Erythroblast (primary cell): ENCODE data around the gene LMBR1.

Experiments used
- DNase-seq, 2 experiments: peaks; one replicate each; lab custom pipeline; 2025; lab: John Stamatoyannopoulos, UW
- GATA1 ChIP-seq: IDR thresholded peaks from 2 replicates; pipeline ENCODE4 v1.6.1; 2011; ENCODE audit warnings: low read depth, mild to moderate bottlenecking, control low read depth, low read length, moderate library complexity
- POLR2A ChIP-seq: IDR thresholded peaks from 2 replicates; pipeline ENCODE4 v1.6.1; 2011; ENCODE audit warnings: mild to moderate bottlenecking, low read length

LMBR1 gene

DNA sequence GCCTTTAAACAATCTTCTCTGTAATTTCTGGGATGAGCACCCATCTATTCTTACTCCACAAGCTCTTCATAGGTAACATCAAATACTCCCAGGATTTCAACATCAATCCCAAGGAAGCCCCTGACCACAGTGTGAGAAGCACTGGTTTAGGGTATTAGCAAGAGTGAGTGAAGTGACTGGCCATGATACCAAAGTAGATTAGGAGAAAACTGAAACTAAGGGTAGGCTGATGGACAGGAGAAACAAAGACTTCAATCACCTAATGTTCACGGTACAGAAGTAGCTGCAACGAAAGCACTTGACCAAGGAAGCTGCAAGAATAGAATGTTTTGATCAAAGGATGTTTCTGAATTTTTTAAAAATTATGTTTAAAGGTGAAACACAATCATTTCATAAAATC is 49.8 kb downstream of the LMBR1 start:
- no peak for TF ChIP-seq GATA1
- no peak for TF ChIP-seq POLR2A
- DNase-seq = peak; percentile 19 to 22

DNA sequence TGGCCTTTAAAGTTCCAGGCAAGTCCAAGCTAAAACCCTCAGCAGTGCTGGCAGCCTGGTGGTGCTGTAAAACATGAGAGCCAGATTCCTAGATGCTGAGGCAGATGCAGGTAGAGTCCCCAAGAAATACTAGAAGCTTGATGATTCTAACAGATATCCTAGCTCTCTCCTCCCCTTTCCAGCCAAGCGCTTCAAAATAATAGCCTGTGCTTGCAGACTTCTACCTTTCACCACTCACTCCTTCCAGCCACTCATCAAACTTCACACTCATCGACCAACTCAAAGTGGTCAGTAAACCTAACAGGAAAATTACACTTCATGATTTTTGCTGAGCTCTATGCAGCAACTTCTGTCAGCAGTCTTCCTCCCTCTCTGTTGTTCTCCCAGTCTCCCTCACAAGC is 50.2 kb downstream of the LMBR1 start:
- DNase-seq = peak; percentile 21 to 44
- no peak for TF ChIP-seq POLR2A
- no peak for TF ChIP-seq GATA1

DNA sequence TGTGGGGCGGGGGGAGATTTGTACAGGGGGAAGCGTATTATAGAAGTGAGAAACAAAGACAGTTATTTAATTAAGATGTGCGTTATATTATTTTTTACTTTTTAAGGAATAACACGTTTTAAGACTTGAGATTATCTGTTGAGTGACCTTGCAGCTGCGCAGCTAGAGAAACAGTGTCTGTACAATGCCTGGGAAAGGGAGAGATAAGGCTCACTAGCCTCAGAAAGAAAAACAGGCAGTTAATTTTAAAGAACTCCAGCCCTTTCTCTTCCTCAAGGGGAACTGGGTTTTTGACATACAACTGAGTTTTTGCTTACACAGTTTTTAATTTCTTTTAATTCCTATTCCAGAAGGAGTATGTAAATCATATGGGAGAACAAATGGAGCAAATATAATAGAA is 50.7 kb downstream of the LMBR1 start:
- DNase-seq = peak; percentile 34 to 73
- TF ChIP-seq POLR2A = no peak
- TF ChIP-seq GATA1 = no peak

DNA sequence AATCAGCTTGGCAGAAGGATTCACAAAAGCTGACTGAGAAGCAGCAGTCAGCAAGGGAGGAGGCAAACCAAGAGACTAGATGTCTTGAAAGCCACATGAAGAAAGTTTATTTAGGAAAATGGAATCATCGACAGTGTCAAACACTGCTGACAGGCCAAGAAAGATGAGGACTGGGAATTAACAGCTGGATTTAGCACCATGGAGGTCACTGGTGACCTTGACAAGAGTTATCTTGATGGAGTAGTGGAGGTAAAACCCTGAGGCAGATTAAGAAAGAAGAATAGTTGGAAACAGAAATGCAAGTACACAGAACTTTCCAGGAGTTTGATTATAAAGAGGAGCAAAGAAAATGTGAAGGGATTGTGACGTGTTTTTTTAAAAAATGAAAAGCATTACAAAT is 51.5 kb downstream of the LMBR1 start:
- no peak for DNase-seq
- TF ChIP-seq GATA1 (no peak), POLR2A (no peak)

DNA sequence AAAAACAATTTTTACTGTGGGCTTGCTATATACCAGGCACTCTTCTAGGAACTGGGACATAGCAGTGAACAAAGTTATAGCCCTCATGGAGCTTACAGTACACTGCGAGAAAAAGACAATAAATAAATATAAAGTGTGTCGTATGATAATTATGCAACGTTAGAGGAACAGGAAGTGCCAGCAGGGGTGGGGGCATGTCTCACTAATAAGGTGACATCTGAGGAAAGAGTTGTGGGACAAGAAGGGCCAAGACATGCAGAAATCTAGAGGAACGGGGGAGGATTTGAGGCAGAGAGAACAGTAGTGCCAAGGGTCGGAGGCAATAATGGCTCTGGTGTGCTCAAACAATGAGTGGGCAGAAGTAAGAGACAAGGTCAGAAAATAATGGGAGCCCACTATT is 52.8 kb downstream of the LMBR1 start:
- no peak for DNase-seq
- no peak for TF ChIP-seq POLR2A
- no peak for TF ChIP-seq GATA1

DNA sequence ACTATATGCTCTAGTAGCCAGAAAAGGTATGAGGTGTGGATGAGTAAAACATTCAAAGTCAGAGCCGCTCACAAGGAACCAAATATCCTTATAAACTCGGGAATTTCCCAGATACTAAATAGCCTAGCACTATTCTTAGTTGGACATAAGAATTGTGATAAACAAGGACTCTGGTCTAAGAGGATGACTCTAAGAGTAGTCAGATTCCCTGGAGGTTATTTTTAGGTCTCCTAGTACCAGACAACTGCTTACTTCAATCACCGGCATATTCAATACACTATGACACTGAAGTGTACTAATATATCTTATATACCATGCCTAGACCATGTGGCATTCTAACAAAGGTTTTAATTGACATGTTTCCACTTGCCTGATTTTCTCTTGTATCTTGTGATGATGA is 56.5 kb downstream of the LMBR1 start:
- no peak for DNase-seq
- TF ChIP-seq POLR2A (no peak), GATA1 (no peak)

DNA sequence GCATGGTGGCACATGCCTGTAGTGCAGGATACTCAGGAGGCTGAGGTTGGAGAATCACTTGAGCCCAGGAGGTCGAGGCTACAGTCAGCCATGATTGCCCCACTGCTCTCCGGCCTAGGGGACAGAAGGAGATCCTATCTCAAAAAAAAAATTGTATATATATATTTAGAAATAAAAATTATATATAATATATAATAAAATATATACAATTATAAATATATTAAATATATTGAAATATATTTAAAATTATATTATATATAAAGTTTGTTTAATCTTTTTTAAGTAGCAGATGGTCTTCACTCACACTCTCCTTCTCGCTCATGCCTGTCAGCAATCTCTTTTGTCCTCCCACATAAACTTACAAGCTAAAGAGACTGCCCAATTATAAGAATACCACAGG is 58.5 kb downstream of the LMBR1 start:
- DNase-seq = no peak
- TF ChIP-seq POLR2A = no peak
- no peak for TF ChIP-seq GATA1

DNA sequence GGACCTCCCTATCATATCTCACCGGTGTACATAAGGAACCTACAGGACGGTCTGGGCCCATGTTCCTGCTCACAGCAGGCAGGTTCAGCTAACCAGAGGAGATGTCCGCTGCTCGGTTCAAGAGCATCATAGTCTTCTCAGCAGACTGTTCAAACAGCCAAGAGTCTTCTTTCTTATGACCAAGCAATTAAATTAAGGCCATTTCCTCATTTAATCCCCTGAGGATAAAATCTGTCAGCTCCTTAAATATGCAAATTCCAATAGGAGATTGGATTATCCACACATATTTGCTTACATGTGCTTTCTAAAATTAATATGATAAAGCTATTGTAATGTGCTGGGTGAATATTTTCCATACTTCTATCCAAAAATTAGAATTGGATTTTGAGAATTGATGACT is 59.7 kb downstream of the LMBR1 start:
- TF ChIP-seq GATA1 (no peak), POLR2A (no peak)
- no peak for DNase-seq

DNA sequence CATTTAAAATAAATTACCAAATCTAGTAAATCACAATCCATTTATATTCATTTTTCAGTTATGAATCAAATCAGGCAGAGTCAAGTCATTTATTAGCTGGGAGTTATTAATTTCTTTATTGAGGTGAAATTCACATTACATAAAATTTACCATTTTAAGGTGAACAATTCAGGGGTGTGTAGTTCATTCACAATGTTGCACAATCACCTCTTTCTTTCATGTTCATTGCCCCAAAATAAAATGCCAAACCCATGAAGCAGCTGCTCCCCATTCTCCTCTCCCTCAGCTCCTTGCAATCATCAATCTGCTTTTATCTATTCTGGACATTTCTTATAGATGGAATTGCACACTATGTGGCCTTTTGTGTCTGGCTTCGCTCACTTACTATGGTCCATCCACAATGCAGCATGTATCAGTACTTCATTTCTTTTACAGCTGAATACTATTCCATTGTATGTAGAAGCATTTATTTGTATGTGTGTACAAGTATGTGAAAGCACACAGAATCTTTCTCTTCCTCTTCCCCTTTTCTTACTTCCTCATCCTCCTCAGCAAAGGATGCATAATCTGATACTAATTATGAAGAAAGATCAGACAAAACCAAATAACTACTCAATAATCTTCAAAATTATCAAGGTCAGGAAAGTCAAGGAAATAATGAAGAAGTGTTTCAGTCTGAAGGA is 60.6 kb downstream of the LMBR1 start:
- TF ChIP-seq GATA1 = no peak
- no peak for DNase-seq

DNA sequence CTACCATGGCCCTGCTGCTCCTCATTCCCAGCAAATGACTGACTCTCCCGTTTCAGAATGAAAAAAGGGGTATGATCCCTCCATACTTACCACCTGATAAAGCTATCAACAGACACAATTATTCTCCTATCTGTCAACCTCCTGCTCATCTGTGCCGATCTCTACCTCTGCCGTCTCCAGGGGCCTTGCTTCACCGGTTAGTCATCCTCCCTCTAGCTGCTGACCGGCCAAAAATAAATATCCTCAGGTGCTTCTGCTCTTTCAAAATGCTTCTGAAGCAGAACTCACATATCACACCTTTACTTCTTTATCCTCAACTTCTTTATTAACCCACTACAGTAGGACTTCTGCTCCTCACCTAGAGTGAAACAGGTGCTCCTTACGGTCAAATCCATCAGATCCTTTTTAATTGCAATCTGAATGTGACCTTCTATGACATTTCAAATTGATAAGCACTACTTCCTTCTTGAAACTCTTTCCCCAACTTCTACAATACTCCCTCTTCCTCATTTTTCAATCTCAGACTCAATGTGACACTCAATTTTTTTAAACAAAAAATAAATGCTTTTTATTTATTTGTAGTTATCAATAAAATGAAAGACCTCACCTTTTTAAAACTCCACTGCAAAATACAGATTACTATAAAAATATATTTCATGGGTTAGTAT is 63.2 kb downstream of the LMBR1 start:
- TF ChIP-seq GATA1 (no peak), POLR2A (no peak)
- no peak for DNase-seq

DNA sequence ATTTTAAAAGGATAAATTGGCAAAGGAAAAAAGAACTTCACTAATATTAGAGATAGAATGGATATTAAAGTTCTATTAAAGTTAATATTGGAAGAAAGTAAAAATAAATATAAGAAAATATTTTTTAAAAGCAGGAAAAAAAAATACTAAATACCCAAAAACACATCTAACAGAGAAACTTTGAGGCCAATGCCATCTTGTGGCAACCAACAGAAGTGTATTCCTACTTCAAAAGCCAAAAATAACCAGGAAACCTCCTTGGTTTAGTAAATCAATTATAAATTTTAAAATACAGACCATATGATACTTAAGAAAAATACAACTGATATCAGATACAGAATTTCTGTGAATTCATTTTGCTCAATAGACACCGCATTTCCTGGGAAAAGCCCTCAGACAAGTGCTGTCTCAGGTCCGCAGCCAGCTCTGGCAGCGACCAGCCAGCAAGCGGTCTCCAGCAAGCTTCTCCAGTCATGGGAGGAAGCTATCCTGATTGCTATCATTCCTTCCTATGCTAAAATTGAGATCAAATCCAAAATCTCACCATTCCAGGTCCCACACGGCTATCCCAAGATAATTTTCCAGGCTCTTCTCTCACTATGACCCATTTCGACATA is 65.3 kb downstream of the LMBR1 start:
- peak; percentile 38 to 48 for DNase-seq
- TF ChIP-seq GATA1 (no peak), POLR2A (no peak)

DNA sequence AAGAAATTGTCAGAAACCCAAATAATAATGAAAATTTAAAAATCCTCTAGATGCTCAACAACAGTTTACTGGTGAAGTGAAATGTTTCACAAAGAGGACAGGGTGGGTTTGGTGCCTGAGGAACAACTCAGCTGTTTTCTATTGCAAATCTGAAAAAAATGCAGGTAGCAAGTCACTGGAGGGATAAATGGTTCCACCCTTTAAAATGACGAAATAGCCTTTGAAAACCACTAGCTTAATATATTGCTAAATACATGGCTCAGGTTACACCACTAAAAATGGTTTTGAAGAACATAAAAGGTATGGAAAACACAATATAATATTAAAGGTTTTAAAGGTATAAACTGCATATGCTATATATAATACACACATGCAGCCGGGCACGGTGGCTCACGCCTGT is 69.5 kb downstream of the LMBR1 start:
- no peak for DNase-seq
- no peak for TF ChIP-seq GATA1

DNA sequence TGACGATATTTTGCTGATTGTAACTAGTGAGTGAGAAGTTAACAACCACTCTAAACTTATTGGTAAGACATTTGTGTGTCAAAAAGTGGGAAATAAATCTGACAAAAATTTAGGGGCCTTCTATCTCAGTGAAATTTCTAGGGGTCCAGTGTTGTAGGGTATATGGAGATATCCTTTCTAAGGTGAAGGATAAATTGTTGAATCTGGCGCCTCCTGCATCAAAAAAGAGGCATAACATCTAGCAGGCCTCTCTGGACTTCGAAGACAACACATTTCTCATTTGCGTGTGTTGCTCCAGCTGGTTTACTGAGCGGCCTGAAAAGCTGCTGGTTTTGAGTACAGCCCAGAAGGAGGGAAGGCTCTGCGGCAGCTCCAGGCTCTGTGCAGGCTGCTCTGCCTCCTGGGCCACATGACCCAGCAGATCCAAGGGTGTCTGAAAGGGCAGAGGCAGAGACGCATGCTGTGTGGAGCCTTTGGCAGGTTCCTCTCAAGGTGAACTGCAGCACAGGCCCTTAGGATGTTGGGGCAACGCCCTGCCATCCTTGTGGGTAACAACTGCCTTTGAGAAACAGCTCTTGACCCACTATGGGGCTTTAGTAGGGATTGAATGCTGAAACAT is 72.4 kb downstream of the LMBR1 start:
- peak; percentile 23 to 24 for DNase-seq
- TF ChIP-seq GATA1 (no peak), POLR2A (no peak)

DNA sequence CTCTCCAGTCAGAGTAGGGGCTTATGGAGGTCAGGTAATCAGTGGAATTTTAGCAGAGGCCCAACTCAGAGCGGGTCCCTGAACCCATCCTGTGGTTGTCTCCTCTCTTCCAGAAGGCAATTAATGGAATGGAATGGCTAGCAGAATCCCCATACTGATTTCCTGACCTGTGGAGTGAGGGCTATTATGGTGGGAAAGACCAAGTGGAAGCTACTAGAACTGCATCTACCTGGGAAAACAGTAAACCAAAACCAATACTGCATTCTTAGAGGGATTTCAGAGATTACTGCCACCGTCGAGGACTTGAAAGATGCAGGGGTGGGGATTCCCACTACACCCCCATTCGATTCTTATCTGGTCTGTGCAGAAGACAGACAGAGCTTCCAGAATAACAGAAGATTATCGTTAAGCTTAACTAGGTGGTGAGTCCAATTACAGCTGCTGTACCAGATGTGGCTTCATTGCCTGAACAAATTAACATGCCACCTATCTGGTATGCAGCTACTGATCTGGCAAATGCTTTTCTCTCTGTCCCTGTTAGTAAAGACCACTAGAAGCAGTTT is 73.2 kb downstream of the LMBR1 start:
- DNase-seq = peak; percentile 52 to 88
- TF ChIP-seq GATA1 = no peak
